ENCODE measurements around the gene RXFP2.

The RXFP2 gene

GRCh38 chr13:31769575-31769974 is 30.2 kb downstream of the RXFP2 start:
- H3K4me3 ChIP-seq (ENCODE audit: control insufficient read depth, low read depth, low read length) = no peak overlapping the region
- TF ChIP-seq CTCF (IDR thresholded peaks at IDR 0.05; ENCODE audit: control insufficient read depth, insufficient read depth, low read depth, low read length, missing control alignments) = no peak
- no peak for DNase-seq (ENCODE audit: low read depth)

GRCh38 chr13:31772231-31772630 is 32.9 kb downstream of the RXFP2 start:
- H3K4me3 ChIP-seq (ENCODE audit: control insufficient read depth, low read depth, low read length) = no peak overlapping the region
- no peak for TF ChIP-seq CTCF (IDR thresholded peaks at IDR 0.05; ENCODE audit: control insufficient read depth, insufficient read depth, low read depth, low read length, missing control alignments)
- DNase-seq (ENCODE audit: low read depth) = no peak

- no peak for TF ChIP-seq CTCF (IDR thresholded peaks at IDR 0.05; ENCODE audit: control insufficient read depth, insufficient read depth, low read depth, low read length, missing control alignments)
- no peak overlapping the region for H3K4me3 ChIP-seq (ENCODE audit: control insufficient read depth, low read depth, low read length)
- DNase-seq (ENCODE audit: low read depth) = no peak
Observed at GRCh38 chr13:31773538-31773937, 34.2 kb downstream of the RXFP2 start.

GRCh38 chr13:31774186-31774750 is 34.9 kb downstream of the RXFP2 start:
- H3K4me3 ChIP-seq (ENCODE audit: control insufficient read depth, low read depth, low read length) = no peak overlapping the region
- no peak for TF ChIP-seq CTCF (IDR thresholded peaks at IDR 0.05; ENCODE audit: control insufficient read depth, insufficient read depth, low read depth, low read length, missing control alignments)
- no peak for DNase-seq (ENCODE audit: low read depth)

- DNase-seq (ENCODE audit: low read depth) = no peak
- H3K4me3 ChIP-seq (ENCODE audit: control insufficient read depth, low read depth, low read length) = no peak overlapping the region
- TF ChIP-seq CTCF (IDR thresholded peaks at IDR 0.05; ENCODE audit: control insufficient read depth, insufficient read depth, low read depth, low read length, missing control alignments) = no peak
Observed at GRCh38 chr13:31775148-31775547, 35.8 kb downstream of the RXFP2 start.

- DNase-seq (ENCODE audit: low read depth) = no peak
- H3K4me3 ChIP-seq (ENCODE audit: control insufficient read depth, low read depth, low read length) = no peak overlapping the region
- no peak for TF ChIP-seq CTCF (IDR thresholded peaks at IDR 0.05; ENCODE audit: control insufficient read depth, insufficient read depth, low read depth, low read length, missing control alignments)
Observed at GRCh38 chr13:31775686-31776085, 36.4 kb downstream of the RXFP2 start.

GRCh38 chr13:31781064-31781463 is 41.7 kb downstream of the RXFP2 start:
- TF ChIP-seq CTCF (IDR thresholded peaks at IDR 0.05; ENCODE audit: control insufficient read depth, insufficient read depth, low read depth, low read length, missing control alignments) = no peak
- DNase-seq (ENCODE audit: low read depth) = no peak
- no peak overlapping the region for H3K4me3 ChIP-seq (ENCODE audit: control insufficient read depth, low read depth, low read length)
